ENCODE data around the gene TMEM131.

Gene TMEM131

DNA sequence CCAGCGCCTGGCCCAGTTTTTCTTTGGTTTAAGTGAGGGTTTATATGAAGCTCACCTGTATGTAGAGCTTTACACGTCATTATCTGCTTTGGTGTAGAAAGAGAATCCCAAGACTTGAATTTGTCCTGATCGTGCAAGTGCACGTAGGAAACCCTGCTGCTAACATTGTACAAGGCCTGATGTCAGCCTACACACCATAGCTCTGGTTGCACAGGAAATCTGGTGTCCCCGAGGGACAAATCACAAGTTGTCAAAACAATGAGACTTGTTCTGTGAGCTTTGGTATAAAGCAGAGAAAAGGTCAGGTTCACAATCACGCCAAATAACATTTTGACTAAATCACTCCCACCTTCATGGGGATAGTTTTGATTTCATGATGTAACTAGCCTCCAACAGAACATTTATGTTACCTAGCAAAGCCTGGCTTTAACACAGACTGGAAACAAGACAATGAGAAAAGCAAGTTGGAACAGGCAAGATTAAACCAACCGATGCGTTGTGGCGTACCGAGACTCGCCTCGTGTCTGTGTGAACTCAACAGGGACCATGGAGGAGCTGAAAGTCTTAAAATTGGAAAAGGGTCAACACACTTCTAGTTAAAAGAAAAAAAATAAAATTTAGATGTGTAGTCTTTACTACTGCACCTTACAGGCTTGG is 240.9 kb downstream of the TMEM131 start:
- DNase-seq = no peak

DNA sequence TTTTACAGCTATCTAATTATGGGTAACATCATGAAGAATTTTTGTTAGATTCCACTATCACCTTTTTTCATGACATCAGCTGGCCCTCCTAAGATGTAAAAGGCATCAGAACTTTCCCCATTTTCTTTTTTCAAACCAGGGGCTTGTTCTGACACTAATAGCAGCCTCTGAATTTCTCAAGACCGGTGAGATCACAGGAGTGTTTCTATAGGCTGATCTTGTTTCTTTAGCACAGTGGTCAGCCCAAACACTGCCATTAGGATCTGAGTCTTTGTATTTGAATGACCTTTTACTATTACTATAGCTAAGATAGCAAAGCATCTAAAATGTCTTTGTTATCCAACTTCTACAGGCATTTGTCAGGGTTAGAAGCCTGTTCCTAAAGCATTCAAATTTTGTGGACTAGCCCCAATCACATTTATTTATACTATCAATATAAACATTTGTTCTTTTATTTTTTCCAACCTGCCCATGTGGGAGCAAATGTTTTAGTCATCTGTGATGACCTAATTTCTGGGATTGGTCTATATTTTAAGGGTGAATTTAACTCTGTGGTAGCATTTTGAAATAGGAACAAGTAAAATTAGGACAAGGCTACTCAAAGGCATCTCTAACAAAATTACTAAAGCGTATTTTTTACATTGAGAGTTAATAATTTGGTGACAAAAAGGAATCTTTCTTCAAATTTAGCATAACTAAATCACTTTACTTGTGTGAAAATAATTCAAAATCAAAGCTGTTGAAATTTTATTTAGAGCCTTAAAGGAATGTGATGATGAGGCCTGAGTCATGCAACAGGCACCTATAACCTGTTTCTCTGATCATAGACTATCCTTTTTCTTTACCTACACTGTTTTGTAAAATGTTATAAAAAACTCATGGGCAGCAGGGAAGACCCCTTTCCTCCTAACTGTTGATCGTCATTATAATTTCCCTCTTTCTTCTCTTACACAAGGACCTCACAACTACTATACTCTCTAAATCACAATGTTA is 243.1 kb downstream of the TMEM131 start:
- DNase-seq = no peak

DNA sequence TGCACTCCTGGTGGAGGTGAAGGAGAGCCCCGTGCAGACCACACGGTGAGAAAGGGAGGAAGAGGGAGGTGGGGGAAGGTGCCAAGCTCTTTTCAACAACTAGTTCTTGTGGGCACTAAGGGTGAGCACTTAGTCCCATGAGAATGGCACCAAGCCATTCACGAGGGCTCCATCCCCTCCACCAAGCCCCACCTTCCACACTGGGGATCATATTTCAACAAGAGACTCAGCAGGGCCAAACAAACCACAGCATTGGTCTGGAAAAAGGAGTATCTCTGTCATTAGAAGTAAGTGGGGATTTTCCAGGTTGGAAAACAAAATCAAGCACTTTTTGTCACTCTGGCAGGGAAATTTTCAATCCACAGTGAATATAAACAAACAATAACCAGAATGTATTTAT is 244.0 kb downstream of the TMEM131 start:
- DNase-seq = no peak

DNA sequence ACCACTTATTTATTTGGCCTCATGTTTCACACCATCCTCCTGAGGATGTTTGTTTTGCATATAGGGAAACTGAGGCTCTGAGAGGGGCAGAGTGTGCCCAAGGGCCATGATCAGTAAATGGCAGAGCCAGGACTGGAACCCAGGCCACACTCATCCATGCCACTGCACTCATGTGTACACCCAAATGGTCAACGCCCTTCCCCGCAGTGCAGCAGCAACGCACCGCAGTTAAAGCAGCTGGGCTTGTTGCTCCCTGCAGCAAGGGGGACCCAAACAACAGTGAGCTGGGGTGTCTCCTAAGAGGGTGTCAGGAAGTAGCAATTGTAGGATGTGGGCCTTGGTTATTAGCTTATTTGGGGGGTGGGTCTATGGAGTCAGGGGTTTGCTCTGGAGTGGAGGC is 245.7 kb downstream of the TMEM131 start:
- no peak for DNase-seq

DNA sequence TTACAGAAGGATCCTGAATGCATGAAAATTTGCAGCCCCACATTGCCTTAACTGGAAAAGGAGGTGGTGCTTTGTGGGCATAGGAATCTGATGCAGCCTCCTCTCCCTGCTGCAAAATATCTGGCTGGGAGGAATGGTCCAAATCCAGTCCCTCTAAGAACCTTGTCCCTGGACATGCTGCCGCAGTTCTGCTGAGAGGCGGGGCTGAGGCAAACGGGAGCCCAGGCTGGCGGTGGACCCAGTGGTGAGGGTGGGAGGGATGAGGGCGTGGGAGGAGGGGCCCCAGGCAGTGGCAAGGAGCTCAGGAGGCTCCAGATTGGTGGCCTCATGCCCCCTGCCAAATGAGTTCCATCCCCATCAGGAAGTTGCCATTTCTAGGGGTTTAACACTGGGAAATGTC is 246.2 kb downstream of the TMEM131 start:
- DNase-seq = no peak

DNA sequence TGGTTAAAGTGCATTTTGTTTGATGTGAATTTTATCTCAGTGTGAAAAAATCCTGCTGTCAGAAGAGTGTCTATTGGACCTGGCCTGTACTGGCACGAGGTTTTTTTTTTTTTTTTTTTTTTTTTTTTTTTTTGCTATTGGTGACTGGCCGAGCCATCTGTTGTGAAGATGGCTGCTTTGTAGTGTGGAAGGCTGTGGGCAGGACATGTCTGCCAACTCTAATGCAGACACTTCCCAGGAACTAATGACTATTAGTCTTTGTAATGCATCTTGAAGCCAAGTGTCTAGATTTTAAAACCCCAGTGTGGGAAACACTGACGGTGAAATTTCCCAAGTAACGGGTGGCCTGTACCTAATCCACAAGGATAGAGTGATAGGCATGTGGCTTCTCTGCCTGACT is 248.0 kb downstream of the TMEM131 start:
- no peak for DNase-seq

DNA sequence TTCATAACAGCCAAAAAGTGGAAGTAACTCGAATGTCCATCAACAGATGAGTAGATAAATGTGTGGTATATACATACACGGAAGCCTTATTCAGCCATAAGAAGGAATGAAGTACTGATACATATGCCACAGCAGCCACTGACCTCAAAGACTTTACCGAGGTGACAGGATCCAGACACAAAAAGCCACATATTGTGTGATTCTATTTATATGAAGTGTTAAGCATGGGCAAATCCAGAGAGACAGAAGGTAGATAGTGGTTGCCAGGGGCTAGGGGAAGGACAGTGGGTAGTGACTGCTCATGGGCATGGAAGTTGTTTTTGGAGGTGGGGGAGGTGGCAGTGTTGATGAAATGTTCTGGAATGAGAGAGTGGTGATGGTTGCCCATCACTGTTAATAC is 248.5 kb downstream of the TMEM131 start:
- DNase-seq = peak in 2 of 5 experiments; percentile 20 to 46

DNA sequence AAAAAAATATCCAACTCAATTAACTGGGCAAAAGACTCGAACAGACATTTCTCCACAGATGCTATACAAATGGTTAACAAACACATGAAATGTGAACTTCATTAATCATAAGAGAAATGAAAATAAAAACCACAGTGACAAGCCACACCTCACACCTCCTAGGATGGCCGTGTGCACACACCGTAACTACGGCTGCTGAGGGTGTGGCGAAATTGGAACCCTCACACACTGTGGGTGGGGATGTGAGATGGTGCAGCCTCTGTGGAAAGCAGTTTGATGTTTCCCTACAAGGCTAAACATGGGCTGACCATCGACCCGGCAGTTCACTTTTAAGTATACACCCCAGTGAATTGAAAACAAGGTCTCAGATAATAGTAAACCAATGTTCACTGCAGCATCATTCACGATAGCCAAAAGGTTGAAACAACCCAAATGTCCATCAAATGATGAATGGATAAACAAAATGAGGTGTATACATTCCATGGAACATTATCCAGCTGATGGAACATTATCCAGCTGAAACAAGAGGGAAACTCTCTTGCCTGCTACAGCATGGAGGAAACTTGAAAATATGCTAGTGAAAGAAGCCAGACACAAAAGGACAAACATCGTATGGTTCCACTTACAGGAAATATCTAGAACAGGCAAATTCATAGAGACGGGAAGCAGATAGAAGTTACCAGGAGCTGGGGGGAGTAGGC is 250.1 kb downstream of the TMEM131 start:
- DNase-seq = peak in 3 of 5 experiments; percentile 26 to 86 (median 57)

DNA sequence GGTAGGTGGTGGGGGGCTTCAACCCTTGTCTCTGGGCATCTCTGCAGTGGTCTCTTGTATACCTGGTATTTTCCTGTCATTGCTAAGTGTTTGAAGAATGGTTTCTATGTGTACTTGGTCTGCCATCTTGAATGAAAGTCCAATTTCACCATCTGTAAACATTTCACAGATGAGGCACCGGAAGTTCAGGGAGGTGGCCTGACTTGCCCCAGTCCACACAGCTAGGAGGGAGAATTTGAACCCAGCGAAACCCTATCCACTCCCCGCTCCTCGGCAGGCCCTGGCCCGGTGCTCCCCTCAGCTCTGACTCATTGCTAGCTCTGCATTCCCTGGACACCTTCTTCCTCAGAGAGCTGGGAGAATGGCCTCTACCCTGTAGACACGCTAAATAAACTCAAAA is 251.8 kb downstream of the TMEM131 start:
- DNase-seq = no peak

DNA sequence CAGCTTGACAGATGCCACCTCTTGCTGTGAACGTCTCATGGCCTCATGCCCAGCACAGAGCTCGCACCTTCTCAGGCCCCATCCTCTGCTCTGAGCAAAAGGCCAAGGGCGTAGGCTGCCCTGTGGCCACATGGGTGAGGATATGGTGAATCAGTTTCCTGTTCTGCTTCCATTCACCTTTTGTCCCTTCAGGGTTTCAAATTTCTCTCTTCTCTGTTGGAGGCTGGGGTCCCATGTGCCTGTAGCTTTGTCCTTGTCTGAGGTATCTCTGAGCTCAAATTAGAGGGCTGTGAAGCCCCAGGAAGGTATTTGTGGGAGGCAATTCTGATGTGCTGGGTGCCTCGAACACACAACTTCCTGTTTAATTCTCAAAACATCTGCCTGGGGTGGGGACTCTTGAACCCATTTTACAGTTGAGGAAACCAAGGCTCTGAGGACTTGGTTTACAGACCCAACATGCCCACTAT is 253.3 kb downstream of the TMEM131 start:
- DNase-seq = peak in 2 of 5 experiments; percentile 30 to 52

DNA sequence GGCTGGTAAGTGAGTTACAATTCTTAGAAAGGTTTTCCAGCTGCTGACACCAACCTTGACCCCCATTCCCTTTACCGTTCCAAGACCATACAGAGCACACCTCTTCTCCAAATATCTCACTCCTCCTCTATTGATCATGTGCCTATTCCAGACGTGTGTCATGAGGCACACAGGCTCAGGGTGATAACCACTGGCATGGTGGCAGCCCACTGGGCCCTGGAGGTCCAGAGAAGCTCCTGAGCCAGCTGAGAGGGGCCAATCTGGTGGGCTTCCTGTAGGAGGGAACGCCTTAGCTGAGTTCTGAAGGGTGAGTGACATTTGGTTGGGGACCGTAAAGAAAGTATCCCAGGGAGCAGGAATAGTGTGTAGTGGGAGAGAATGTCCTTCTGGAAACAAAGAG is 254.1 kb downstream of the TMEM131 start:
- no peak for DNase-seq

DNA sequence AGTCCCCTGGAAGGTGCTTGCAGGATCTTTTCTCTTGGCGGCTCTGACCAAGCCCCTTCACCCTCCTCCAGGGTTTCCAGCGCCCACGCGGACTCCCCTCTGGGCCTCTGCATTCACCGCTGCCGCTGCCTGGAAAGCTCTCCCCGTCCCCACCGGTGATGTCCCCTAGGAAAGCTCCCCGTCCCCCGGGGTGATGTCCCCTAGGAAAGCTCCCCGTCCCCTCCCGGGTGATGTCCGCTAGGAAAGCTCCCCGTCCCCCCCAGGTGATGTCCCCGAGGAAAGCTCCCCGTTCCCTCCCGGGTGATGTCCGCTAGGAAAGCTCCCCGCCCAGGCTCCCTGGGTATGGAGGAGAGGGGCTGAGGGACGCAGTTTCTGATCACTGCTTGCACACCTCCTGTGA is 254.5 kb downstream of the TMEM131 start:
- no peak for DNase-seq

DNA sequence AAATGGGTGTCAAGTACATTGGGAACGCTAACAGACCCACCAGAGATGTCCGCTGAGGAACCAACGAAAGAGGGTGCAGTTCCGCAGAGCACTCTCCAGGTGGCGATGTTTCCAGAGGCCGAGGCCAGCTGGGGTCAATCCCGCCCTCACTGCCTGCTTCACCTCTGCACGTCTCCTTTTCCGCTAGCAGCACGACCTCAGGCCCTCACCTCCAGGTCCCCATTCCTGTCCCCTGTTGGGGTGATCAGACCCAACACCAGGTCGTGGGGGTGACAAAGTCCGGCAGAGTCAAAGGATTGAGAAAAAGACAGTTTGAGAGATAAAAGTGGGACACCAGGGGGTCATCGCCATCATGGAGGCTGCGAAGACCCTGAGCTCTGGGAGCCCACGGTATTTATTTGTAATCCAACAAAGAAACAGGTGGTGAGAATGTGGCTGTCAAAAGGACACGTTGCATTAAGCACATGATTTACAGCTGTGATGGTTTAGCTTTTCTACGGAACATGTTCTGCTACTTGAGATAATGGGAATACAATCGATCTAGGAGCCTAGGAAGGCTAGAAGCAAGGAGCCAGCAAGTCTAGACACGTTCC is 255.1 kb downstream of the TMEM131 start:
- DNase-seq = peak in 1 of 5 experiments; percentile 42

DNA sequence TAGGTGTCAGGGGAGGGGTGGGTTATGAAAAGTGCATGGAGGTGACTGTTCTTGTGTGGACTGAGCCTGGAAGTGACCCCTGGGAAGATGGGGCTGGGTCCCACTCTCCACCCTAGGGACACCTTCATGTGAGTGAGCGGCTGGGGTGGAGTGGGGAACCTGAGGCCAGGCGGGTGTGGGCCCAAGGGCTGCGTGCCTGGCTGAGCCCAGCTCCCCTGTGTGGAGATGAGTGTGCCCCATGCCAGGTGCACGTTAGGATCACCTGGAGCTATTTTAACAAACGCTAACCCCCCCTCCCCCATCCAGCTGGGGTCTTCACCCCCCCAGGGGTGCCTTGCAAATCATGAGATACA is 255.9 kb downstream of the TMEM131 start:
- no peak for DNase-seq

DNA sequence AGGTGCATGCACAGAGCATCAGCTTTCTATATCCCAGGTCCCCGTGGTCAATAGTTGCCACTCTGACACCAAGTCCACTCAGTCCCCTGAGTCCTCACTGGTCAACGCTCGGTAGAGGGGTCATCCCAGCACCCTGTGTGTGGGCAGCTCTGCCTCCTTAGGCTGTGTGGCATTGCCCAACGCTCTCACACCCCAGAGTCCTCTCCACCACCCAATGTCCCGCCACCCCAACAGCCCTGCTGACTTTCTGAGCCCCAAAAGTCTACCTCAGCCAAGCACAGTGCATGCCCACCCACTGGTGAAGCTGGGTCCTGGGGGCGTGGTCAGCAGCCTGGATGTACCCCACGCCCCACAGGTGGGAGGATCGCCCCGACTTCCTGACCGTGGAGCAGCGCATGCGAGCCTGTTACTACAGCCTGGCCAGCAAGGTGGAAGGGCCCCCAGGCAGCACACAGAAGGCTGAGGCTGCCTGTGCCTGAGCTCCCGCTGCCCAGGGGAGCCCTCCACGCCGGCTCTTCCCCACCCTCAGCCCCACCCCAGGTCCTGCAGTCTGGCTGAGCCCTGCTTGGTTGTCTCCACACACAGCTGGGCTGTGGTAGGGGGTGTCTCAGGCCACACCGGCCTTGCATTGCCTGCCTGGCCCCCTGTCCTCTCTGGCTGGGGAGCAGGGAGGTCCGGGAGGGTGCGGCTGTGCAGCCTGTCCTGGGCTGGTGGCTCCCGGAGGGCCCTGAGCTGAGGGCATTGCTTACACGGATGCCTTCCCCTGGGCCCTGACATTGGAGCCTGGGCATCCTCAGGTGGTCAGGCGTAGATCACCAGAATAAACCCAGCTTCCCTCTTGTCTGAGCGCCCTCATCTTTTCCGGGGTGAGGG is 256.5 kb downstream of the TMEM131 start:
- DNase-seq = no peak

DNA sequence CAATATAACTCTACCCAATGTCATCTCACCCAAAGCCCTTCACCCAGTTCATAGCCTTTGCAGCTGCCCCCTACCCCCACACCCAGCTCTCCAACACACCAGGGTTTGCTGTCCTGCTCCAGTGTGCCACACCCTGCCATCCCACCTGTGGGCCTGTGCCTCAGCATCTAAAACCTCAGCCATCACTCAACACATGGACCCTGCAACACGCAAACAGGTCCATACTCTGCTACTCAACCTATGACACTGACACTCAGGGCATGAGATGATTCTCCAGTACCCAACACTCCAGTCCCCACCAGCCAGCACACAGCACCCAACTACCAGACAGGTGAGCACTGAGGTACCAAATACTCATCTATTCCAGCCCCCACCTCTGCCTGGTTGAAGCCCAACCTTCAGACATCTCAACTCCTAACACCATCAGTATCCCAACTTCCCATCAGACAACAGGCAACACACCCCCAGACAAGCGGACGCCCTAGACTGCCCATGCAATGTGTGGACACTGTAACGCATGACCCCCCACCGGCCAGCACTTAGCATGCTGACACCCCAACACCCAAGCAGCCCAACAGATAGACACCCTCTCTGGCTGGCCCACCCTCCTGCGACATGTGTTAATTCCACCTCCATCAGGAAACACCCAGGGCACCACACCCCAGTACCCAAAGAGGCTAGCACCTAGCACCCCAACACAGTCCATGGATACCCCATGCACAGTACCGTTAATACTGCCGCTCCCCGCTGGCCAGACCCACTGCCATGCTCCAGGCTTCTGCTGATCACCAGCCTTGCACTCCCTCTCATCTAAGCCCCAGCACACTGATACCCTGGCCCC is 257.3 kb downstream of the TMEM131 start:
- DNase-seq = no peak

DNA sequence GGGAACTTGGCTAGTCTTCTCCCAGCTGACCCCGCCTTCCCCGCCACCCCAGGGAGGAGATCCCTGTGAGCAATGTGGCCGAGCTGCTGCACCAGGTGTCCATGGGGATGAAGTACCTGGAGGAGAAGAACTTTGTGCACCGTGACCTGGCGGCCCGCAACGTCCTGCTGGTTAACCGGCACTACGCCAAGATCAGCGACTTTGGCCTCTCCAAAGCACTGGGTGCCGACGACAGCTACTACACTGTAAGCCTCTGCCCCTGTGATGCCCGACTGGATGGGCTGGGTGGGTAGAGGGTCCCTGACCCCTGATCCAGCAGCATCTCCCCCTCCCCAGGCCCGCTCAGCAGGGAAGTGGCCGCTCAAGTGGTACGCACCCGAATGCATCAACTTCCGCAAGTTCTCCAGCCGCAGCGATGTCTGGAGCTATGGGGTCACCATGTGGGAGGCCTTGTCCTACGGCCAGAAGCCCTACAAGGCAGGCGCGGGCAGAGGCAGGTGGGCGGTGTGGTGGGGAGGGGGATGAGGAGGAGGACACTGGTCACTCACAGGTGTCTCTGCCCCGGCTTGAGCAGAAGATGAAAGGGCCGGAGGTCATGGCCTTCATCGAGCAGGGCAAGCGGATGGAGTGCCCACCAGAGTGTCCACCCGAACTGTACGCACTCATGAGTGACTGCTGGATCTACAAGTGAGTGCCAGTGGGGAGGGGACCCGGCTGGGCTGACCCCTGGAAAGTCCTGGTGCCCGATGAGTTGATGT is 258.1 kb downstream of the TMEM131 start:
- no peak for DNase-seq

DNA sequence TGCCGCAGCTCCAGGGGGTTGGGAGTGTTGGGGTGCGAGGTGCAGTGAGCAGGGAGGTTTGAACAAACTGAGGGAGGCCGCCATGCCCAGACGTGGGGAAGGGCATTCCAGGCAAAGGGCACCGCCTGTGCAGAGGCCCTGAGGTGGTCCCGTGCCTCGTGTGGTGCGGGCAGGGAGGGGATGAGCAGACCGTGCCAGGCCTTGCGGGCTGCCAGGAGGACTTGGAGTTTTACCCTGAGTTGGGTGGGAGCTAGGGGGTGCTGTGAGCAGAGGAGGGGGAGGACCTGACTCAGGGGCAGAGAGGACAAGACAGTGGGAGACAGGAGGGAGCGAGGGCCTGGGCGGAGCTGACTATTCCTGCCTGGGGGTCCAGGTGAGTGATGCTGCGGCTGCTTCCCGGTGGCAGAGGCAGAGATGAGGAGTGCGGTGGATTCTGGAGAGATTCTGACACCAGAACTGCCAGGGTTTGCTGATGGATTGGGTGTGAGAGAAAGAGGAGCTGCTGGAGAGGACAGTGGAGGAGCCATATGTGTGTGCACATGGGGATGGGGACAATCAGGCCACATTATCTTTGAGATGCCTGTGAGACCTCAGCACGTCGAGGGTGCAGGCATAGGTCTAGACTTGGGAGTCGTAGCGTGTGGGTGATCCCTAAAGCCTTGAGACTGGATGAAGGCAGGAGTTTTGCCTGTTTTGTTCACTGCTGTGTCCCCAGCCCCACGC is 259.0 kb downstream of the TMEM131 start:
- no peak for DNase-seq

DNA sequence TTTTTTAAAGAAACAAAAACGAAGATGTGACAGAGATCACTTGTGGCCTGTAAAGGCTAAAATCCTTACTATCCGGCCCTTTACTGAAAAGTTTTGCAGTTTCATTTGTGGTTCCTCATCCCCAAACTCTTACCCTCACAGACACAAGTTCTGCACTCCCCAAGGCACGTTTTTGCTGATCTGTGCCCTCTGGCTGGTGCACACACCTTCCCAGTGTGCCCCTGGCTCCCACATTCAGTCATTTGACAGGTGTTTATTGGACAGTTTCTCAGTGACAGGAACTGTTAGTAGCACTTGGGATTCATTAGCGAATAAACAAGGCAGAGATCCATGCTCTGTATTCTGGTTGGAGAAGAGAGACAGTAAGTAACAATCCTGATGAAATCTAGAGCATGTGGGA is 259.6 kb downstream of the TMEM131 start:
- no peak for DNase-seq

Data from T-helper 2 cell (primary cell).